Activated CD4-positive, alpha-beta T cell treated with anti-CD3 and anti-CD28 coated beads for 36 hours (primary cell): Measurements from ENCODE around the gene PLAC8L1. TPM values are rescaled to one million over a fixed set of nuclear protein-coding genes. Genes with fewer than 3 reads are reported as not detected.
"Not testable (repeated sequence)": the region's sequence is repeated elsewhere in the genome, so short reads cannot be mapped to it uniquely, and the experiment has no call there.

Source experiments
- ATAC-seq: fragments of 200-7000 bp; cut with Tn5 transposase; one replicate; pipeline ENCODE4 v1.10.0; 2021; ENCODE audit warnings: mild to moderate bottlenecking, moderate library complexity
- CTCF ChIA-PET: fragments of 350-600 bp; sonication (Branson Sonifier 250); formaldehyde crosslinking; loops from one replicate; lab custom pipeline; 2021; ENCODE audit warnings: antibody characterized with exemption; lab: Charles Lee
- POLR2A ChIA-PET: fragments of 350-600 bp; sonication (Branson Sonifier 250); formaldehyde crosslinking; loops from one replicate; lab custom pipeline; 2021; ENCODE audit warnings: antibody characterized with exemption, inconsistent platforms; lab: Charles Lee
- DNase-seq: peaks from one replicate; pipeline ENCODE4 v3.0.0-alpha.2; 2020
- H3K27ac Mint-ChIP-seq: one replicate; pipeline ENCODE4 v1.8.0; 2021; ENCODE audit warnings: mixed read lengths
- H3K27me3 Mint-ChIP-seq: one replicate; pipeline ENCODE4 v1.8.0; 2021; ENCODE audit warnings: mixed read lengths
- H3K36me3 Mint-ChIP-seq: one replicate; pipeline ENCODE4 v1.8.0; 2021; ENCODE audit warnings: low read depth, mixed read lengths
- H3K4me1 Mint-ChIP-seq: one replicate; pipeline ENCODE4 v1.8.0; 2021; ENCODE audit warnings: mixed read lengths
- H3K4me3 Mint-ChIP-seq: one replicate; pipeline ENCODE4 v1.8.0; 2021; ENCODE audit warnings: mild to moderate bottlenecking, moderate library complexity, mixed read lengths
- H3K9me3 Mint-ChIP-seq: one replicate; pipeline ENCODE4 v1.8.0; 2021; ENCODE audit warnings: low read depth, mixed read lengths
- intact Hi-C, 2 experiments: fragments of 100-400 bp; cut with DNase I in 1 of 2; cut with micrococcal nuclease in 1 of 2; formaldehyde crosslinking; loops; one replicate each; pipeline versions ENCODE4 v1.14.2 to v1.15.1; 2022 to 2024; cut with DNase I, micrococcal nuclease
- total RNA-seq, 2 experiments: library from RNA; stranded (reverse); gene quantifications; one replicate each; pipeline ENCODE4 v1.2.3, GENCODE V29; 2021

PLAC8L1 gene, protein sequence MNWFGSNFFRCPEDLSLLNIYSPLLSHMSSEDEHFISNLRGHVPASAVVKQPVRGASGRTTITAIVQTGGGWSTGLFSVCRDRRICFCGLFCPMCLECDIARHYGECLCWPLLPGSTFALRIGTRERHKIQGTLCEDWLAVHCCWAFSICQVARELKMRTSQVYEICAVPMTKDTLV
- total RNA-seq = under 1 TPM in 1 of 2 experiments, not detected in 1; 0.30 TPM

DNA sequence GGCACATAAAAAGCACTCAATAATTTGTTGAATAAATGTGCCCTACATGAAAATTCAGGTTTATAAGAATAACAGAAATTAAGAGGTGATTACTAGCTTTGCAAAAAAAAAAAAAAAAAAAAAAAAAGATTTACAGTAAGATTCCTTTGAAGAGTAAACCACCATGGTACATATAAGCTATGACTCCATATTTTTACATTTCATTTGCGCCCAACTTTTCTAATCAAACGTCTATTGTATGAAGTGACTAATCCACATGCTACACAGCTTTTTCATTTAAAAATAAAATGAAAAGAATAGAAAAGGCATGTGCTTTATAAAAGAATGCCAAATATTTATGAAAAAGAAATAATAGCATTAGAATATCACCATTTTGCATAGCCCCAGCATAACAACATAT is at the start of gene PLAC8L1:
PLAC8L1 (minus strand) TSS at position 101 of the 400 bp plus-strand sequence. CDS start 1,266 bp downstream, outside the sequence.
- no peak for ATAC-seq
- Mint-ChIP-seq H3K4me1 (no peaks in the 10 kb centered on the region), H3K9me3 (no peaks in the 10 kb centered on the region), H3K4me3 (no peak within 1 kb of the TSS), H3K27me3 (no peaks in the 10 kb centered on the region), H3K36me3 (peaks cover 9% of the 10 kb centered on the region), H3K27ac (no peak within 1 kb of the TSS)
- intact Hi-C loops = no loop called here
- ChIA-PET CTCF (no interaction called here), POLR2A (no interaction called here)
- no peak for DNase-seq

DNA sequence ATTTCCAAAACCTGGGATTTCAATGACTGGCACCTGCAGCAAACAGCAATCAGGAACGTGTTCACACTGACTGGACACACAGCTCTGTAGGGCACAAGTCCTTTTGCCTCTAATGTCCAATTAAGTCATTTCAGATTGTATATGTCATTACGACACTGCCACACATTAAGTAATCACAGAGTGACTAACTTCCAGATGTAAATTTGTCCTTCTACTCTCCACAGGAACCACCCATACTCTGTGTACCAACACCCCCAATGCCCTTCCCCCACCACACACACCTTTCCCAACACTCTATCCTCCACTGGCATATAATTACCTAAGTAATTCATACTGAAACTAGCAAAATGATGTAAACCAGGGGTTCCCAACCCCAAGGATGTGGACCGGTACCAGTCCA is 46.6 kb upstream of the PLAC8L1 start:
- CTCF ChIA-PET = interaction anchor here (1.0 kb wide), 1 partner anchor 11 kb away, joined by 3 read pairs; no protein-coding TSS in a partner anchor
- DNase-seq (no peak), ATAC-seq (no peak)
- Mint-ChIP-seq H3K36me3 (peaks cover 56% of the 10 kb centered on the region), H3K4me1 (no peaks in the 10 kb centered on the region), H3K27ac (no peak overlapping the region), H3K9me3 (no peaks in the 10 kb centered on the region), H3K27me3 (no peaks in the 10 kb centered on the region), H3K4me3 (no peak overlapping the region)
- intact Hi-C loops = no loop called here
- POLR2A ChIA-PET = no interaction called here

DNA sequence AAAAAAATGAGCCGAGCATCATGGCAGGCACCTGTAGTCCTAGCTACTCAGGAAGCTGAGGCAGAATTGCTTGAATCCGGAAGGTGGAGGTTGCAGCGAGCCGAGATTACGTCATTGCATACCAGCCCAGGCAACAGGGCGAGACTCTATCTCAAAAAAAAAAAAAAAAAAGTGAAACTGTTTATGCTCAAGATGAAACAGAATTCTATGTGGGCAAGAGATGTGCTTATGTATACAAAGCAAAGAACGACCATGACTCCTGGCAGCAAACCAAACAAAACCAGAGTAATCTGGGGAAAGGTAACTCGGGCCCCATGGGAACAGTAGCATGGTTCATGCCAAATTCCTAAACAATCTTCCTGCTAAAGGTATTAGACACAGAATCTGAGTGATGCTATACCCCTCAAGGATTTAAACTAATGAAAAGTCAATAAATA is 32.6 kb upstream of the PLAC8L1 start:
- no peaks in the 10 kb centered on the region for H3K9me3 Mint-ChIP-seq
- ChIA-PET POLR2A (interaction anchor here (0.7 kb wide), 1 partner anchor 18 kb away, joined by 3 read pairs; no protein-coding TSS in a partner anchor), CTCF (interaction anchor here (0.6 kb wide), 1 partner anchor 1989 kb away, joined by 3 read pairs; no protein-coding TSS in a partner anchor)
- H3K27ac Mint-ChIP-seq = no peak overlapping the region
- intact Hi-C loops = loop anchor here in 1 of 2 experiments (10.0 kb wide), 1 partner anchor 453 kb away; no protein-coding TSS in a partner anchor
- H3K27me3 Mint-ChIP-seq = no peaks in the 10 kb centered on the region
- peaks cover 55% of the 10 kb centered on the region for H3K36me3 Mint-ChIP-seq
- no peak for DNase-seq
- no peak for ATAC-seq
- no peak overlapping the region for H3K4me3 Mint-ChIP-seq
- H3K4me1 Mint-ChIP-seq = no peaks in the 10 kb centered on the region

DNA sequence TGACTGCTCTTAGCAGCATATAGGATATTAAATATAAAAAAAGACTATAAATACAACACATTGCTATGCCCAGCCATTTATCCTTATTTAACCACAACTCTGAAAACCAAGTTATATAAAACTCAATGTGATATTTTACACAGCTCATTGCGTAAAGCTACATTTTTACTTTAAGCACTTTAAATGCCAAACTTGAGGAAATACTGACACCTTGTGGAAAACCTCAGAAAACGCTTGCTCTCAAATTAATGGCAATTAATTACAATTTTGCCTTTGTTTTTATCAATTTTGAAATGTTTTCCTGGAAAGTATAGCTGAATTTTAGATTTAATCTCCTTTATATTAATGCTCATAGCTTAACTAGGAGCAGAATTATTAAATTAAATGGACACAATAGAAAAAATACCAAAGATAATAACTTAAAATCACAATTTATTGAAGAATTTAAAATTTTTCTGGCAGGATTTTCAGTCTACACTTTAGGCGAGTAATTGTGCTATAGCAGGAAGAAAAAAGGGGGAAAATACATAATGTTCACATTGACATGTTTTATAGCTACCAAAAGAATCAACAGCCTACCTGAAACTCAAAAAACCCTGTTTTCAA is 25.2 kb upstream of the PLAC8L1 start:
- ATAC-seq (no peak), DNase-seq (no peak)
- H3K4me1 Mint-ChIP-seq = no peaks in the 10 kb centered on the region
- H3K9me3 Mint-ChIP-seq = no peaks in the 10 kb centered on the region
- CTCF ChIA-PET = interaction anchor here (0.5 to 2.6 kb wide), 13 partner anchors 9 to 1927 kb away, joined by 3 to 9 read pairs (median 3); no protein-coding TSS in a partner anchor
- H3K27ac Mint-ChIP-seq = no peak overlapping the region
- H3K4me3 Mint-ChIP-seq = no peak overlapping the region
- POLR2A ChIA-PET = no interaction called here
- H3K27me3 Mint-ChIP-seq = no peaks in the 10 kb centered on the region
- intact Hi-C loops = loop anchor here in 1 of 2 experiments (10.0 kb wide), 1 partner anchor 446 kb away; no protein-coding TSS in a partner anchor
- H3K36me3 Mint-ChIP-seq = peaks cover 57% of the 10 kb centered on the region

DNA sequence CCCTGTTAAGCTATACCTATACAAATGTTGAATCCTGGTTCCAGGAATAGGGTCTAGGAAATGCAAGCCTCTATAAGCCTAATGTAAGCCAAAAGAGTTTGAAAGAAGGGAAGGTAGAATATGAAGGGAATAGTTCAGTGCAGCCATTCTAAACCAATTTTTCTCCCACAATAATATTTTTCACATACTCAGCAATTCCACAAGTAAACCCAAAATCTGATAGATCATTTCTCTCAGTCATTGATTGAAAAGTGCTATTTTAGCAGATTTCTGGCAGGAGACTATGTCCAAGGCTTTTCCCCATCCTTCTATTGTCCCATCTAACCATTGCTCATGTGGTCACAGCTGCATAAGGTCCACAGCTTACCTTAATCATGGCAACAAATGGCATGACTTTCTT is 20.7 kb upstream of the PLAC8L1 start:
- peaks cover 57% of the 10 kb centered on the region for H3K36me3 Mint-ChIP-seq
- no peak overlapping the region for H3K4me3 Mint-ChIP-seq
- no peak for DNase-seq
- no peaks in the 10 kb centered on the region for H3K27me3 Mint-ChIP-seq
- ATAC-seq = no peak
- intact Hi-C loops = no loop called here
- POLR2A ChIA-PET = no interaction called here
- no peaks in the 10 kb centered on the region for H3K4me1 Mint-ChIP-seq
- CTCF ChIA-PET = no interaction called here
- no peaks in the 10 kb centered on the region for H3K9me3 Mint-ChIP-seq
- H3K27ac Mint-ChIP-seq = no peak overlapping the region

DNA sequence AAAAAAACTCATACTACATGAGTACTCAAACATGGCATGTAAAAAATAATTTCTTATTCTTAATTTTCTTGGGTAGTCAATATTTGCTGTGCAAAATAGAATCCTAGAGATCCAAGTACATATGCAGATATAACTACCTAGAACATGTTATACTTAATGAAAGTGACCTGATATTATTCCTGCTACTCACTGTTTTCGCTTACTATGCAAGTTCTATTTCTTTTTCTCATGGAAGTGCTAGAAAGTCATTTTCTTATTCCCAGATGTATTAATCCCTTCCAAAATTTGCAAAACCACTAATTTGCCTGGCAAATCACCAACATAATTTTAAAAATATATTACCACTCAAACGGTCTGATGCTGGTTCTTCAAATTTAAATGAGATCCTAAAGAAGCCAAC is 19.2 kb upstream of the PLAC8L1 start:
- H3K4me1 Mint-ChIP-seq = no peaks in the 10 kb centered on the region
- intact Hi-C loops = no loop called here
- H3K27me3 Mint-ChIP-seq = no peaks in the 10 kb centered on the region
- ChIA-PET POLR2A (no interaction called here), CTCF (interaction anchor here (0.7 kb wide), 1 partner anchor 8 kb away, joined by 3 read pairs; no protein-coding TSS in a partner anchor)
- H3K4me3 Mint-ChIP-seq = no peak overlapping the region
- no peak overlapping the region for H3K27ac Mint-ChIP-seq
- peaks cover 63% of the 10 kb centered on the region for H3K36me3 Mint-ChIP-seq
- DNase-seq (no peak), ATAC-seq (no peak)
- no peaks in the 10 kb centered on the region for H3K9me3 Mint-ChIP-seq

DNA sequence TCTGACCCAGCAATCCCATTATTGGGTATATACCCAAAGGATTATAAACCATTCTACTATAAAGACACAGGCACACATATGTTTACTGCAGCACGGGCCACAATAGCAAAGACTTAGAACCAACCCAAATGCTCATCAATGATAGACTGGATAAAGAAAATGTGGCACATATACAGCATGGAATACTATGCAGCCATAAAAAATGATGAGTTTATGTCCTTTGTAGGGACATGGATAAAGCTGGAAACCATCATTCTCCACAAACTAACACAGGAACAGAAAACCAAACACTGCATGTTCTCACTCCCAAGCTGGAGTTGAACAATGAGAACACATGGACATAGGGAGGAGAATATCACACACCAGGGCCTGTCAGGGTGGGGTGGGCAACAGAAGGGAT is 16.1 kb upstream of the PLAC8L1 start:
- peaks cover 62% of the 10 kb centered on the region for H3K36me3 Mint-ChIP-seq
- H3K4me3 Mint-ChIP-seq, H3K27me3 Mint-ChIP-seq, H3K9me3 Mint-ChIP-seq, H3K4me1 Mint-ChIP-seq, ATAC-seq, intact Hi-C loops, POLR2A ChIA-PET, H3K27ac Mint-ChIP-seq, DNase-seq: not testable (repeated sequence)
- CTCF ChIA-PET = interaction anchor here (2.6 kb wide), 1 partner anchor 9 kb away, joined by 9 read pairs; no protein-coding TSS in a partner anchor

DNA sequence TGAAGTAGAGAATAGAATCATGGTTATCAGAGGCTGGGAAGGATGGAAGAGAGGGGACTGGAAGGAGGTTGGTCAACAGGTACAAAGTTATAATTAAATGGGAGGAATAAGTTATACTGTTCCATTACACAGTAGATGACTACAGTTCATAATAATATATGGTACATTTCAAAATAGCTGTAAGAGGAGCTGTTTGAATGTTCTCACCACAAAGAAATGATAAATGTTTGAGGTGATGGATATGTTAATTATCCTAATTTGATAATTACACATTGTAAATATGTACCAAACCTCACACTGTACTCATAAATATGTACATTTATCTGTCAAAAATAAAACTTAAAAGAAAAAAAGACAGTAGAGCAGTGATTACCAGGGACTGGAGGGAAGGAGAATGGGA is 12.9 kb upstream of the PLAC8L1 start:
- intact Hi-C loops = no loop called here
- ATAC-seq = no peak
- peaks cover 54% of the 10 kb centered on the region for H3K36me3 Mint-ChIP-seq
- DNase-seq = no peak
- no peak overlapping the region for H3K4me3 Mint-ChIP-seq
- ChIA-PET POLR2A (no interaction called here), CTCF (no interaction called here)
- no peaks in the 10 kb centered on the region for H3K9me3 Mint-ChIP-seq
- H3K4me1 Mint-ChIP-seq = no peaks in the 10 kb centered on the region
- H3K27ac Mint-ChIP-seq = no peak overlapping the region
- no peaks in the 10 kb centered on the region for H3K27me3 Mint-ChIP-seq

DNA sequence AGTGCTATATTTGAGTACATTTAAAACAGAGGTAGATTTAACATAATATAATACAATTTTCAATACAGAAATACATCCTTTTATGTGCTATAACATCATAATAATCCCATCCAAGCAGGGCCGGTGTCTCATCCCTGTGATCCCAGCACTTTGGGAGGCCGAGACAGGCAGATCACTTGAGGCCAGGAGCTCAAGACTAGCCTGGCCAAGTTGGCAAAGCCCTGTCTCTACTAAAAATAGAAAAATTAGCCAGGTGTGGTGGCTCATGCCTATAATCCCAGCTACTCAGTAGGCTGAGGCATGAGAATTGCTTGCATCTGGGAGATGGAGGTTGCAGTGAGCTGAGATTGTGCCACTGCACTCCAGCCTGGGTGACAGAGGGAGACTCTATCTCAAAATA is 11.8 kb upstream of the PLAC8L1 start:
- ATAC-seq, H3K4me1 Mint-ChIP-seq, H3K27me3 Mint-ChIP-seq, H3K27ac Mint-ChIP-seq, H3K4me3 Mint-ChIP-seq, intact Hi-C loops, POLR2A ChIA-PET, DNase-seq, H3K9me3 Mint-ChIP-seq: not testable (repeated sequence)
- CTCF ChIA-PET = interaction anchor here (1.9 kb wide), 1 partner anchor 13 kb away, joined by 9 read pairs; no protein-coding TSS in a partner anchor
- H3K36me3 Mint-ChIP-seq = peaks cover 48% of the 10 kb centered on the region

DNA sequence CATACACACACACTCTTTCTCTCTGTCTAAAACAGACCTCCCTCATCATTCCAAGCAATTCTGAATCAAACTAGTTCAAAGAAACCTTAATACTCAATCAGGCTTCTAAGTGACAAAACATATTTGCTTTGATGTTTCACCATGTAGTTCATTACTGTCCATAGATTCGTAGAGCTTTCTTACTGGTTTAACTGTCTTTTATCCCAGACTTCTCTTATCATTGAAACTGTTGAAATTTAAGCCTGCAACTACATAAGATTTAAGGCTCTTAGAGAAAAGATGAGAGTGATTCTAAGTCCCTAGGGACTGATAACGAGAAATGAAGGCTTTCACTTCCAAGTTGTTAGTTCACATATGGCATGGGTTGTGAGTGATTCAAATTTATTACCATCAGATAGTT is 11.0 kb upstream of the PLAC8L1 start:
- CTCF ChIA-PET = interaction anchor here (1.9 kb wide), 1 partner anchor 14 kb away, joined by 9 read pairs; no protein-coding TSS in a partner anchor
- Mint-ChIP-seq H3K4me1 (no peaks in the 10 kb centered on the region), H3K9me3 (no peaks in the 10 kb centered on the region), H3K27me3 (no peaks in the 10 kb centered on the region), H3K4me3 (no peak overlapping the region), H3K36me3 (peaks cover 46% of the 10 kb centered on the region), H3K27ac (no peak overlapping the region)
- ATAC-seq (no peak), DNase-seq (no peak)
- intact Hi-C loops = no loop called here
- POLR2A ChIA-PET = no interaction called here

DNA sequence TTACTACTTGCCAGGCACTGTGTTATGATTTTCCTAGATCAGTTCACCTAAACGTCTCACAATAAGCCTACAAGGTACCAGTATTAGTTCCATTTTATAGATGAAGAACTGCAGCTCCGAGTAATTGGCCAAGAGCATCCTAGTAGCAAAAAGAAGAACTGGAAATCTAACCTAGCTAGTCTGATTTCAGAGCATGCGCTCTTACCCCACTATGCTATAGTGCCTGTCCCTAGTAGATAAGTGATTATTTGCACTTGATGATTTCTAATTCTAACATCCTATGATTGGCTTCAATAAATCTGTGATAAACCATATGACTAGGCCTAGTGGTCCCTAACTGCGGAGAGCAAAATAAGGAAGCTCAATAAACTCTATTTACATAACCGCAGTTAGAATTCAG is 7.1 kb upstream of the PLAC8L1 start:
- intact Hi-C loops = no loop called here
- ChIA-PET CTCF (interaction anchor here (0.6 kb wide), 1 partner anchor 114 kb away, joined by 3 read pairs; no protein-coding TSS in a partner anchor), POLR2A (no interaction called here)
- DNase-seq (no peak), ATAC-seq (no peak)
- Mint-ChIP-seq H3K4me3 (no peak overlapping the region), H3K36me3 (peaks cover 18% of the 10 kb centered on the region), H3K27me3 (no peaks in the 10 kb centered on the region), H3K4me1 (no peaks in the 10 kb centered on the region), H3K27ac (no peak overlapping the region), H3K9me3 (no peaks in the 10 kb centered on the region)

DNA sequence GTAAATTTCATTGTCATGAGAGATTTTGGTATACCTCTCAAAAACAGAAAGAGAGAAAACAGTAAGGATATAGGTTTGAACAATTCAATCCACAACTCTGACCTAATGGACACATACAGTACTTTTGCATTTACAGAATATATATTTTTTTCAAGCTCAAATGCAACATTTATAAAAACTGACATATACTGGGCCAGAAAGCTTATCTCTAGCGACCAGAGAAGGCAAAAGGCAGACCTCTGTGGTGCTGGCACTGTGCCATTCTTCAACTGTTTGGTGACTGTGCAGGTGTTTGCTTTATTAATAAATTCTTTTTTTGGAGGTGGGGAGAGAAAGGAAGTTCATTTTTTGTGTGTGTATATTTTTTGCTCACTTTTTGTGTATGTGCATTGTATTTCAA is 6.0 kb upstream of the PLAC8L1 start:
- intact Hi-C loops = no loop called here
- Mint-ChIP-seq H3K27me3 (no peaks in the 10 kb centered on the region), H3K36me3 (peaks cover 19% of the 10 kb centered on the region), H3K4me3 (no peak overlapping the region), H3K27ac (no peak overlapping the region), H3K9me3 (no peaks in the 10 kb centered on the region), H3K4me1 (no peaks in the 10 kb centered on the region)
- POLR2A ChIA-PET = no interaction called here
- CTCF ChIA-PET = no interaction called here
- DNase-seq (no peak), ATAC-seq (no peak)
